ENCODE data around the gene TRH. TPM values are rescaled to one million over a fixed set of nuclear protein-coding genes. Genes with fewer than 3 reads are reported as not detected.

Gene TRH
- total RNA-seq, 1 donor: under 0.01 TPM

GRCh38 chr3:129971351-129972052 is 3.0 kb upstream of the TRH start:
- peaks cover 10% of the 10 kb centered on the region for H3K27me3 ChIP-seq (ENCODE audit: insufficient read depth, low read length)
- H3K27ac ChIP-seq (ENCODE audit: low read depth, low read length): no peak overlapping the region
- H4K20me1 ChIP-seq (ENCODE audit: insufficient read depth, low read length): no peaks in the 10 kb centered on the region
- peaks cover 18% of the 10 kb centered on the region for H3K4me1 ChIP-seq (ENCODE audit: insufficient read depth, low read length)
- peaks cover 10% of the 10 kb centered on the region for H3K79me2 ChIP-seq (ENCODE audit: insufficient read depth, low read length)
- H3K36me3 ChIP-seq (ENCODE audit: insufficient read depth, low read length): peaks cover 41% of the 10 kb centered on the region
- H3K4me3 ChIP-seq (ENCODE audit: insufficient read depth, low read length): no peak overlapping the region
- no peak overlapping the region for H3K4me2 ChIP-seq (ENCODE audit: insufficient read depth, low read length)
- H2AFZ ChIP-seq (ENCODE audit: low read length): no peak overlapping the region
- no peaks in the 10 kb centered on the region for H3K9me3 ChIP-seq (ENCODE audit: low read depth, low read length)
- DNase-seq (ENCODE audit: insufficient read length, low spot score, missing footprints): no peak
- TF ChIP-seq CTCF (IDR thresholded peaks at IDR 0.05; ENCODE audit: extremely low read depth, low read depth, low read length): no peak

GRCh38 chr3:129972301-129972700 is 2.2 kb upstream of the TRH start:
- Histone ChIP-seq H3K36me3 (ENCODE audit: insufficient read depth, low read length) (peaks cover 33% of the 10 kb centered on the region), H2AFZ (ENCODE audit: low read length) (no peak overlapping the region), H3K4me3 (ENCODE audit: insufficient read depth, low read length) (no peak overlapping the region), H4K20me1 (ENCODE audit: insufficient read depth, low read length) (no peaks in the 10 kb centered on the region), H3K4me1 (ENCODE audit: insufficient read depth, low read length) (peaks cover 20% of the 10 kb centered on the region), H3K27me3 (ENCODE audit: insufficient read depth, low read length) (peaks cover 10% of the 10 kb centered on the region), H3K27ac (ENCODE audit: low read depth, low read length) (no peak overlapping the region), H3K9me3 (ENCODE audit: low read depth, low read length) (no peaks in the 10 kb centered on the region), H3K4me2 (ENCODE audit: insufficient read depth, low read length) (no peak overlapping the region), H3K79me2 (ENCODE audit: insufficient read depth, low read length) (peaks cover 10% of the 10 kb centered on the region)
- TF ChIP-seq CTCF (IDR thresholded peaks at IDR 0.05; ENCODE audit: extremely low read depth, low read depth, low read length): no peak
- DNase-seq (ENCODE audit: insufficient read length, low spot score, missing footprints): no peak

GRCh38 chr3:129973853-129974563 is 512 bp upstream of the TRH start:
- Histone ChIP-seq H4K20me1 (ENCODE audit: insufficient read depth, low read length) (peaks cover 3% of the 10 kb centered on the region), H3K27me3 (ENCODE audit: insufficient read depth, low read length) (peaks cover 10% of the 10 kb centered on the region), H3K79me2 (ENCODE audit: insufficient read depth, low read length) (peaks cover 10% of the 10 kb centered on the region), H3K4me3 (ENCODE audit: insufficient read depth, low read length) (peak overlapping the region; percentile 65), H2AFZ (ENCODE audit: low read length) (no peak overlapping the region), H3K4me1 (ENCODE audit: insufficient read depth, low read length) (peaks cover 9% of the 10 kb centered on the region), H3K9me3 (ENCODE audit: low read depth, low read length) (no peaks in the 10 kb centered on the region), H3K4me2 (ENCODE audit: insufficient read depth, low read length) (peak overlapping the region; percentile 80), H3K36me3 (ENCODE audit: insufficient read depth, low read length) (peaks cover 15% of the 10 kb centered on the region), H3K27ac (ENCODE audit: low read depth, low read length) (no peak overlapping the region)
- DNase-seq (ENCODE audit: insufficient read length, low spot score, missing footprints): no peak
- TF ChIP-seq CTCF (IDR thresholded peaks at IDR 0.05; ENCODE audit: extremely low read depth, low read depth, low read length): no peak
